Measurements from ENCODE around the gene KCNE1. TPM values are rescaled to one million over a fixed set of nuclear protein-coding genes. Genes with fewer than 3 reads are reported as not detected.

Gene KCNE1
- total and polyA plus RNA-seq, 2 of the 4 experiments (the other 2 are of a cell fraction) = 0.46 to 0.90 TPM

- peaks cover 53% of the 10 kb centered on the region for H3K36me3 ChIP-seq (ENCODE audit: control insufficient read depth, insufficient read depth, low read length)
- H2BK120ac ChIP-seq (ENCODE audit: low read depth, low read length) = no peak overlapping the region
- H3K4me2 ChIP-seq (ENCODE audit: low read depth, low read length) = no peak overlapping the region; the same call in 1 of the 2 replicates
- no peak overlapping the region for H3K4ac ChIP-seq (ENCODE audit: low read depth, low read length)
- no peak overlapping the region for H4K8ac ChIP-seq (ENCODE audit: low read depth in 2 of 2, low read length in 2 of 2)
- no peak overlapping the region for H2BK15ac ChIP-seq (ENCODE audit: low read depth, low read length)
- H2AFZ ChIP-seq (replicated peaks; ENCODE audit: low read length, poor library complexity) = no peak overlapping the region
- H2BK20ac ChIP-seq (ENCODE audit: low read depth, low read length) = no peak overlapping the region
- H3K4me1 ChIP-seq (ENCODE audit: control insufficient read depth, insufficient read depth, low read length) = peaks cover 17% of the 10 kb centered on the region
- H3K18ac ChIP-seq (ENCODE audit: low read depth, low read length) = no peak overlapping the region
- H3K14ac ChIP-seq (replicated peaks; ENCODE audit: low read depth, low read length) = no peak overlapping the region
- H3K23ac ChIP-seq (ENCODE audit: low read depth, low read length) = no peak overlapping the region
- no peaks in the 10 kb centered on the region for H3K27me3 ChIP-seq (ENCODE audit: control insufficient read depth, insufficient read depth, low read length)
- no peak overlapping the region for H3K56ac ChIP-seq (ENCODE audit: extremely low read depth, insufficient read depth, low read length)
- no TSS peak for BruUV-seq (replicated peaks)
- WGBS, 2 experiments (ENCODE audit: extremely low coverage in 2 of 2, insufficient read length in 1 of 2) = no CpG with 5 or more reads among the region's 6 CpGs
- dilution Hi-C loops (cut with HindIII; ENCODE audit: low sequenced_read_pairs, unreplicated experiment) = no loop called here
- H3K9ac ChIP-seq (ENCODE audit: low read depth, low read length) = no peak overlapping the region
- H3K4me3 ChIP-seq (ENCODE audit: insufficient read depth, low read depth, low read length) = no peak overlapping the region
- no peak overlapping the region for H4K91ac ChIP-seq (ENCODE audit: insufficient read depth, low read depth, low read length)
- intact Hi-C loops (cut with micrococcal nuclease) = no loop called here
- H2AK9ac ChIP-seq (replicated peaks; ENCODE audit: low read depth, low read length, poor library complexity) = no peak overlapping the region
- H3K27ac ChIP-seq (ENCODE audit: insufficient read depth, low read length) = no peak overlapping the region
- H4K20me1 ChIP-seq (ENCODE audit: insufficient read depth, low read length) = peaks cover 59% of the 10 kb centered on the region
- POLR2A ChIA-PET (ENCODE audit: unreplicated experiment) = interaction anchor here (0.7 kb wide), 1 partner anchor 12 kb away, joined by 6 read pairs; no protein-coding TSS in a partner anchor
- H2AK5ac ChIP-seq (ENCODE audit: low read depth, low read length) = no peak overlapping the region
- DNase-seq = no peak
- peaks cover 22 to 65% of the 10 kb centered on the region in 2 experiments for H3K79me1 ChIP-seq (ENCODE audit: low read depth in 1 of 2, low read length in 2 of 2)
- peaks cover 22% of the 10 kb centered on the region for H3K9me1 ChIP-seq (ENCODE audit: insufficient read depth, low read length)
- TF ChIP-seq NFE2L2 (IDR thresholded peaks at IDR 0.05; ENCODE audit: low read depth, low read length) (no peak), RCOR1 (IDR thresholded peaks at IDR 0.05; ENCODE audit: insufficient replicate concordance, low read length) (no peak), SMC3 (IDR thresholded peaks at IDR 0.05; ENCODE audit: low read depth, low read length) (no peak), MXI1 (IDR thresholded peaks at IDR 0.05; ENCODE audit: borderline replicate concordance, low read depth, low read length) (no peak), MAZ (IDR thresholded peaks at IDR 0.05; ENCODE audit: borderline replicate concordance, low read depth, low read length) (no peak), MAFK (IDR thresholded peaks at IDR 0.05; ENCODE audit: low read depth, low read length) (no peak), RFX5 (IDR thresholded peaks at IDR 0.05; ENCODE audit: low read depth, low read length) (no peak), USF2 (IDR thresholded peaks at IDR 0.05; ENCODE audit: low read depth, low read length) (no peak), FOS (IDR thresholded peaks at IDR 0.05; ENCODE audit: low read depth, low read length) (no peak), BHLHE40 (IDR thresholded peaks at IDR 0.05; ENCODE audit: low read depth, low read length) (no peak), ELK1 (IDR thresholded peaks at IDR 0.05; ENCODE audit: borderline replicate concordance, low read depth, low read length) (no peak), RAD21 (IDR thresholded peaks at IDR 0.05; ENCODE audit: low read length) (no peak), CEBPB (IDR thresholded peaks at IDR 0.05; ENCODE audit: low read depth, low read length) (no peak), POLR2A (IDR thresholded peaks at IDR 0.05; ENCODE audit: low read depth, low read length) (no peak), CHD1 (IDR thresholded peaks at IDR 0.05; ENCODE audit: low read depth, low read length) (no peak)
- TF ChIP-seq, protein P1, sequence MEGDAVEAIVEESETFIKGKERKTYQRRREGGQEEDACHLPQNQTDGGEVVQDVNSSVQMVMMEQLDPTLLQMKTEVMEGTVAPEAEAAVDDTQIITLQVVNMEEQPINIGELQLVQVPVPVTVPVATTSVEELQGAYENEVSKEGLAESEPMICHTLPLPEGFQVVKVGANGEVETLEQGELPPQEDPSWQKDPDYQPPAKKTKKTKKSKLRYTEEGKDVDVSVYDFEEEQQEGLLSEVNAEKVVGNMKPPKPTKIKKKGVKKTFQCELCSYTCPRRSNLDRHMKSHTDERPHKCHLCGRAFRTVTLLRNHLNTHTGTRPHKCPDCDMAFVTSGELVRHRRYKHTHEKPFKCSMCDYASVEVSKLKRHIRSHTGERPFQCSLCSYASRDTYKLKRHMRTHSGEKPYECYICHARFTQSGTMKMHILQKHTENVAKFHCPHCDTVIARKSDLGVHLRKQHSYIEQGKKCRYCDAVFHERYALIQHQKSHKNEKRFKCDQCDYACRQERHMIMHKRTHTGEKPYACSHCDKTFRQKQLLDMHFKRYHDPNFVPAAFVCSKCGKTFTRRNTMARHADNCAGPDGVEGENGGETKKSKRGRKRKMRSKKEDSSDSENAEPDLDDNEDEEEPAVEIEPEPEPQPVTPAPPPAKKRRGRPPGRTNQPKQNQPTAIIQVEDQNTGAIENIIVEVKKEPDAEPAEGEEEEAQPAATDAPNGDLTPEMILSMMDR (conservative IDR thresholded peaks at IDR 0.05; ENCODE audit: low read depth, low read length) = no peak
- ATAC-seq (ENCODE audit: low read depth) = no peak
- H4K5ac ChIP-seq (ENCODE audit: low read depth, low read length) = no peak overlapping the region
- H3K9me3 ChIP-seq (ENCODE audit: control insufficient read depth, insufficient read depth, low read length) = no peaks in the 10 kb centered on the region
- H2BK5ac ChIP-seq (ENCODE audit: low read depth, low read length, poor library complexity, severe bottlenecking) = no peak overlapping the region
- in situ Hi-C loops (cut with MboI; ENCODE audit: low sequenced_read_pairs) = loop anchor here (5.0 kb wide), 1 partner anchor 65 kb away; no protein-coding TSS in a partner anchor
- CTCF ChIA-PET = interaction anchor here (0.9 to 1.7 kb wide), 2 partner anchors 21 to 81 kb away, joined by 3 to 8 read pairs; no protein-coding TSS in a partner anchor
Measured at GRCh38 chr21:34522284-34522683, 10.3 kb upstream of the KCNE1 start.
